C4-2B (cell line): Measurements from ENCODE around the gene HS2ST1.

Experiments
- CTCF ChIP-seq: fragments of 450-650 bp; conservative IDR thresholded peaks from 2 replicates; pipeline ENCODE4 v1.5.1; 2017; ENCODE audit warnings: mild to moderate bottlenecking
- ZFX ChIP-seq: fragments of 450-650 bp; IDR thresholded peaks from 2 replicates; pipeline ENCODE4 v1.6.1; 2017

- TF ChIP-seq CTCF: no peak
- no peak for TF ChIP-seq ZFX
Measured at GRCh38 chr1:87056974-87057373, 142.5 kb downstream of the HS2ST1 start.
